ENCODE results near the gene ZNF276.
"Not testable (repeated sequence)": the region's sequence is repeated elsewhere in the genome, so short reads cannot be mapped to it uniquely, and the experiment has no call there.

ZNF276 gene, protein sequence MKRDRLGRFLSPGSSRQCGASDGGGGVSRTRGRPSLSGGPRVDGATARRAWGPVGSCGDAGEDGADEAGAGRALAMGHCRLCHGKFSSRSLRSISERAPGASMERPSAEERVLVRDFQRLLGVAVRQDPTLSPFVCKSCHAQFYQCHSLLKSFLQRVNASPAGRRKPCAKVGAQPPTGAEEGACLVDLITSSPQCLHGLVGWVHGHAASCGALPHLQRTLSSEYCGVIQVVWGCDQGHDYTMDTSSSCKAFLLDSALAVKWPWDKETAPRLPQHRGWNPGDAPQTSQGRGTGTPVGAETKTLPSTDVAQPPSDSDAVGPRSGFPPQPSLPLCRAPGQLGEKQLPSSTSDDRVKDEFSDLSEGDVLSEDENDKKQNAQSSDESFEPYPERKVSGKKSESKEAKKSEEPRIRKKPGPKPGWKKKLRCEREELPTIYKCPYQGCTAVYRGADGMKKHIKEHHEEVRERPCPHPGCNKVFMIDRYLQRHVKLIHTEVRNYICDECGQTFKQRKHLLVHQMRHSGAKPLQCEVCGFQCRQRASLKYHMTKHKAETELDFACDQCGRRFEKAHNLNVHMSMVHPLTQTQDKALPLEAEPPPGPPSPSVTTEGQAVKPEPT

DNA sequence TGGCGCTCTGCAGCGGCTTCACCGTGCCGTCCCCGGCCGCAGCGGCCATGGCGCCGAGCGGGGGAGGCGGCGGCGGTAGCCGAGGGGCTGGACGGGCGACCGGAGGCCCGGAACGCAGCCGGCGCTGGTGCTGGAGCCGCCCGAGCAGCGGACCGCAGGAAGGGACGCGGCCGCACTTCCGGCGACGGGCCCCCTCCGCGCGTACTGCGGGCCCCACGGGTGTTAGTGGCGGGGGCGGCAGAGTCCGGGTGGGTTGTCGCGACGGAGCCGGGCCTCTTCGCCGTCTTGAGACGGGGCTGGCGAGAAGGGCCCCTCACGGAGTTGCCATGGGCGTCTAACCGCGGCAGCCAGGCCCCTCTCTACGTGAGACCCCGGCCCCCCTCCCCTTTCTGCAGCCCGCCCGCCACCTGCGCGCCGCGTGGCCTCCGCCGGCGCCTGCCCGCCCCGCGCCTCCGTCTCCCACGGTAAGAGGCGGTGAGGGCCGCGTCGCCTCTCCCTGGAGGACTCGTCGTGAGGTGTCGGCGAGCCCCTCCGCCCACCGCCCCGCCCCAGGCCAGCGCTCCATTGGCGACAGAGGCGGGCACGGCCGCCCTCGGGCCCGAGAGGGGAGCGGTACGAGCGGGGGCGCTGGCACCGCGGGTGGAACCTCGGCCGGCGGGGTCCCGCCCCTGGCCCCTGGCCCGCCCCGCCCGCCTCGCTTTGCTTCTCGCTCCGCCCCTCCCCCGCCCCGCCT lies at the start of gene ZNF276, which contains the start of gene VPS9D1:
ZNF276 (plus strand) TSS at position 725 of the 733 bp plus-strand sequence. CDS start 104 bp downstream, outside the sequence.
VPS9D1 (minus strand) TSS at position 86 of the 733 bp plus-strand sequence; CDS start at position 49, 37 bp downstream.
- DNase-seq: peak; percentile 85

DNA sequence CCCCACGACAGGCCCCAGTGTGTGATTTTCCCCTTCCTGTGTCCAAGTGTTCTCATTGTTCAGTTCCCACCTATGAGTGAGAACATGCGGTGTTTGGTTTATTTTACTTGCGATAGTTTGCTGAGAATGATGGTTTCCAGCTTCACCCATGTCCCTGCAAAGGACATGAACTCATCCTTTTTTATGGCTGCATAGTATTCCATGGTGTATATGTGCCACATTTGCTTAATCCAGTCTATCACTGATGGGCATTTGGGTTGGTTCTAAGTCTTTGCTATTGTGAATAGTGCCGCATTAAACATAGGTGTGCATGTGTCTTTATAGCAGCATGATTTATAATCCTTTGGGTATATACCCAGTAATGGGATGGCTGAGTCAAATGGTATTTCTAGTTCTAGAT lies 49.8 kb upstream of the ZNF276 start:
- DNase-seq: not testable (repeated sequence)

DNA sequence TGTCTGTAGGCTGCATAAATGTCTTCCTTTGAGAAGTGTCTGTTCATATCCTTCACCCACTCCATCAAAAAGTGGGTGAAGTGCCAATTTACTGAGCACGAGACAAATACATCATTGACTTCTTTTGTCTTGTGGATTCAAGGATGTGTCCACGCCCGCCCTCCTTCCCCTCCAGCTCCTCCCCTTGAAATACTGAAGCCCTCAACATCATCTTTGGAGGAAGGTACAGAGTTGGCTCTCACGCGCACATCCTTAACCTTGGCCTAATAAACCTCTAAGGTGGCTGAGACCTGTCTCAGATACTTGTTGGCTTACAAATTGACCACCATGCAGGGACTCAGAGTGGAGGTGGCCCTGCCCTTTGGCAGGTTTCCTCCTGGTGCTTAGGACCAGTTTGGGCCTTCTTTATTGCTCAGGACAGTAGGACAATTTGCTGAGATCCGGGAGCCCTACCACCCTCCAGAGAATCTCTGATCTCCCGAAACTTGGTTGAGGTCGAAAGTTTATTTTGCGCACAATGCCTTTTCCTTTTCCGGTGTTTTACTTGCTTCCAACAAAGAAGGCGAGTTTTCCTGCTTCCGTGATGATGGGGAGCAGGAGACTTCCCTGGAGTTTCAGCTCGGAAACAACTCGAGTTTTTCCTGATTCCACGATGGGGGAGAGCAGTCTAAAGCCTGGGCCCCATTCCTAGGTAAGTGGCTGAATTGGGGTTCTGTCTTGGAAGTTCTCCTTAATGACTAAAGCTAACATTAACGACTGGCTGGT lies 49.0 kb upstream of the ZNF276 start:
- DNase-seq: no peak

DNA sequence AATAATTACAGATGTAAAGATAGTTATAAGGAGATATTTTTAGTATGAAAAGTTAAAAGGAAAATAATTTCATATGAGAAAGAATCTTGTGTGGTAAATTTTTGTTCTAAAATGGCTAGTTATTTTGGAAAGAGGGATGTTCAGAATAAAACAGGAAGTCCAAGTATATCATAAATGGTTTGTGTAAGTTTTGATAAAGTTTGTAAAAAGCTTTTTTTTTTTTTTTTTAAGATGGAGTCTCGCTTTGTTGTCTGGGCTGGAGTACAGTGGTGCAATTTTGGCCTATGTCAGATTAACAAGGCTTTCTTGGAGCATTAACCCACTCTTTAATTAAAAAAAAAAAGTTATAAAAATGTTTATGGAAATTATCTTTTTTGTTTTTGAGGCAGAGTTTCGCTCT lies 43.1 kb upstream of the ZNF276 start:
- DNase-seq: no peak

DNA sequence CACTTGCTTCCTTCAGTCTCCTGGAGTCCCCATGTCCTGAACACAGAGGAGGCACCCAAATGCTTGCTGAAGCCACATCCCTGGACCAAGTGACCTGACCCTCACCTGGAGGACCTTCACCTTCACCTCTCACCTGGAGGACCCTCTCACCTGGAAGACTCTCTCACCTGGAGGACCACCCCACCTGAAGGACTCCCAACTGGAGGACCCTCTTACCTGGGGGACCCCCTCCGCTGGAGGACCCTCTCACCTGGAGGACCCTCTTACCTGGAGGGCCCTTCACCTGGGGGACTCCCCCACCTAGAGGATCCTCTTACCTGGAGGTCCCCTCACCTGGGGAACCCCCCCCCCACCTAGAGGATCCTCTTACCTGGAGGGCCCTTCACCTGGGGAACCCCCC lies 35.4 kb upstream of the ZNF276 start:
- DNase-seq: no peak

DNA sequence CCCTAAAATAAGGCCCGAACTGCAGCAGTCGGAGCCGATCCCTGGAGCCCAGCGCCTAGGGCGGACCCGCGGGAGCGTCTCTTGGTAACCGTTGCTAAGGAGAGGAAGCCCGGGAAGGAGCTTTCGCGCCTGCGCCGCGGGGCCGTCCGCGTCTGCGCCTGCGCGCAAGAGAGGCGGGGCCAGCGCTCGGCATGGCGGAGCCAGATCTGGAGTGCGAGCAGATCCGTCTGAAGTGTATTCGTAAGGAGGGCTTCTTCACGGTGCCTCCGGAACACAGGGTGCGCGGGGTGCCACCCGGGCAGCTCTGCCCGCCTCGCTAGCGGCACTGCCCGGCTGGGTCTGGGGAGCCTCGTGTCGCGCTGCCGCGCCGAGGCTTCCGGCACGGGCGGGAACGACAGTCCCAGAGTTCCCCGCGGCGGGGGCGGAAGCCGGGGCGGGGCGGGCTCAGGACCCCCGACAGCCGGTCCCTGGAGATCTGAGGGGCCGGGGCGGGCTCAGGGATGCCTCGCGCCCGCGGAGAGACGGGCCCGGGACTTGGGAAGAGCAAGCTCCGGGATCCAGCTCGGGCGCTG lies 34.7 kb upstream of the ZNF276 start, which contains the start of gene CDK10:
CDK10 (plus strand) TSS at position 170 of the 572 bp plus-strand sequence; CDS start at position 192, 22 bp downstream.
- peak; percentile 90 for DNase-seq

DNA sequence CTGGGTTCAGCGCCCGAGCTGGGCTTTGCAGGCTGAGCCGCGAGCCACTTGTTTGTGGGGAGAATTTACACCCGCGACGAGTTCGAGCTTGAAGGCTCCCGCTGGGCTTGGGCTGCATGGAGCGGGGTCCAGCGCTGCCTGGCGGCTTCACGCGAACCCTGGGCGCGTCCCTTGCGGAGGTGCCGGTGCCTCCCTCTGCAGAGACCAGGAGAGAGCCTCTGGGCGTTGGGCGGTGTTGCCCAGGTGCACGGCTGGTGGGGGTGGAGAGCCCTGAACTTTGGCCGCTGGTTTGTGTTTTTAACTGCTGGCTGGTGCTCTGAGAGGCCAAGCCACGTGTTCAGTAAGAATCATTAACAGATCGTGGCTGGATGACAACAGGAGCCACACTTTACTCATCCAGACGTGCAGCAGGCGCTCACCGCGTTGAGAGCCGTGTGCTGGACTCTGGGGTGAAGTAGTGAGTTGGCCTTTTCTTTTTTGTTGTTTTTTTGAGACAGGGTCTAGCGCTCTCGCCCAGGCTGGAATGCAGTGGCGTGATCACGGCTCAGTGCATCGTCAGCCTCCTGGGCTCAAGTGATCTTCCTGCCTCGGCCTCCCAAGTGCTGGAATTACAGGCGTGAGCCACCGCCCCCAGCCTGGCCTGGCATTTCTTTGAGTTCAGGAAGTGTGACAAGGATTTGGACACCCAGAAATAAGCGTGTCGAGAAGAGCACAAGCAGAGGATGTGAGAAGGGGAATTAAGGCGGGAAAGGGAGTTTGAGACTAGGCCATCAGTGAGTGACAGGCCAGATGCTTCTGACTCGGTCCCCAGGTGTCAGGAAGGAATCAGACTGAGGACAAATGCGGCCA lies 34.0 kb upstream of the ZNF276 start:
- peak; percentile 21 for DNase-seq

DNA sequence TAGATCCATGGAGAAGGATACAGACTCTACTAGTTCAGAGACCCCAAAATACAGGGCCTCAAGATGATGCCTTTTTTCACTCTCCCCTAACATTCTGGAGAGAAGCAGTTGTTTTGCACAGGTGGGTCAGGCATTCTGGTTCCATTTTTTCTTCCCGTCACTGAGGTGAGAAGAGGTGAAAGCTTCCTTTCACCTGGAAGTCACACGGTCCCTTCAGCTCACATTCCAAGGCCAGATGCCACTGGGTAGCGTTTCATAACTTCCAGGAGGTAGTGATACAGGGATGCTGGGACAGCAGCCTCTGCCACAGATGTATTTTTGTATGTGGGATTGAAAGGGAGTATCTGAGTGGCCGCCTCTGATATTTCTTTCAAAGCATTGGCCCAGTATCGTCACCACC lies 32.9 kb upstream of the ZNF276 start:
- no peak for DNase-seq

DNA sequence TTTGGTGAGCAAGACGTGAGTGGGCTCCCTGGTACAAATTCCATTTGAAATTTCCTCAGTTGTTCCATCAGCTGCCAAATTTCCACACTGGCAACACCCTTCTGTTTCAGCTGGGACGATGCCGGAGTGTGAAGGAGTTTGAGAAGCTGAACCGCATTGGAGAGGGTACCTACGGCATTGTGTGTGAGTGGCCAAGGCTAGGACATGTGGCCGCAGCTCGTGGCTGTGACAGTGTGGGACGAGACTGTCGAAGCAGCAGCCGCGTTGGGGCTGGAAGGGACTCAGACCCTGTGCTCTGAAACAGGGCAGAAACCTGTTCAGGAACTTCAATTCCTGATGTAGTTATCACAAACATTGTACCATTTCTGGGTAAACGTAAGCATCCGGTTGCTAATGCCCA lies 32.2 kb upstream of the ZNF276 start:
- no peak for DNase-seq

DNA sequence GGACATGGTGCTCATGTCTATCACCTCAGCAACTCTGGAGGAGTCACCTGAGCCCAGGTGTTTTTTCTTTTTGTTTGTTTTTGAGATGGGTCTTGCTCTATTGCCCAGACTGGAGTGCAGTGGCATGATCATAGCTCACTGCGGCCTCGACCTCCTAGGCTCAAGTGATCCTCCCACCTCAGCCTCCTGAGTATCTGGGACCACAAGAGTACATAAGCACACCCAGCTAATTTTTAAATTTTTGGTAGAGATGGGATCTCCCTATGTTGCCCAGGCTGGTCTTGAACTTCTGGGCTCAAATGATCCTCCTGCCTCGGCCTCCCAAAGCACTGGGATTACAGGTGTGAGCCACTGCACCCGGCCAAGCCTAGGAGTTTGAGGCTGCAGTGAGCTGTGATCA lies 31.7 kb upstream of the ZNF276 start:
- not testable (repeated sequence) for DNase-seq

DNA sequence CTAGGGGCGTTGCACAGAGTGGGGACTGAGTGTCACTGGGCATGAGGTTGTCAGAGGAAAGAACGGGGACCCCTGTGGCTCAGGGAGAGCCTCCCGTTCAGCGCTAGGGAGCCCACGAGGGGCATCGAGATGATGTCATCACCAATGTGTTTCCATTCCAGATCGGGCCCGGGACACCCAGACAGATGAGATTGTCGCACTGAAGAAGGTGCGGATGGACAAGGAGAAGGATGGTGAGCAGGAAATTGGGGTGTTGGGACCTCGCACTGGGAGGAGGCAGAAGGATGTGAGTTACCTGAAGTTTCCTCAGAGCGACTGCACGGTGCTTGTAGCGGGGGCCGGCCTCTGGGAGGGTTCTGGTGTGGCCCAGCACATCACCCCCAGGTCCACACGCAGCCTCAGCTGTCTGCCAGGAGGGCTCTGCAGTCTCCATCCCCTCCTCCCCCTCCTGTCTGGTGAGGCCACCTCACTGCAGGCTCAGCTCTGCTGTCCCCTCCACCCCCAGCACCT lies 30.9 kb upstream of the ZNF276 start:
- no peak for DNase-seq

DNA sequence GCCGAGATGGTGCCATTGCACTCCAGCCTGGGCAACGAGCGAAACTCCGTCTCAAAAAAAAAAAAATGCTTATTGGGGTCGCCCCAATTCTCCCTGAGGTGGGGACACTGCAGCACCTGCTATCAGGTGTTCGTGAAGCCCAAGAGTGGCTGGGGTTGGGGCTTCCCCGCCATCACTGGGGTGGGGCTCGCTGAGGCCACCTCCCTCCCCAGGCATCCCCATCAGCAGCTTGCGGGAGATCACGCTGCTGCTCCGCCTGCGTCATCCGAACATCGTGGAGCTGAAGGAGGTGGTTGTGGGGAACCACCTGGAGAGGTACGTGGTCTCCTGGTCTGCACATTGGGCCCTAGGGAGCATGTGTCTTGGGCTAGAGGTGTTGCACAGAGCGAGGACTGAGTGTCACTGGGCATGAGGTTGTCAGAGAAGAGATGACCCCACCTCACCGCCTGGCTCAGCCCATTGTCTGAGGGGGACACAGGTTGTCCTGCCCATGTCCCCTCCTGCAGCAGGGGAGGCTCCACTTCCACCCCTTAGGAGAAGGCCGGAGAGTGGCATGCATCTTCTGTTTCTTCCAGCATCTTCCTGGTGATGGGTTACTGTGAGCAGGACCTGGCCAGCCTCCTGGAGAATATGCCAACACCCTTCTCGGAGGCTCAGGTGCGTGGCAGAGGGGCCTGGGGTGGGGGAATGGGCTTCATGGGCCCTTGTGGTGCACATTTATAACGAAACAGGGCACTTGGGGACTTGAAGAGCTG lies 29.9 kb upstream of the ZNF276 start:
- DNase-seq: no peak

DNA sequence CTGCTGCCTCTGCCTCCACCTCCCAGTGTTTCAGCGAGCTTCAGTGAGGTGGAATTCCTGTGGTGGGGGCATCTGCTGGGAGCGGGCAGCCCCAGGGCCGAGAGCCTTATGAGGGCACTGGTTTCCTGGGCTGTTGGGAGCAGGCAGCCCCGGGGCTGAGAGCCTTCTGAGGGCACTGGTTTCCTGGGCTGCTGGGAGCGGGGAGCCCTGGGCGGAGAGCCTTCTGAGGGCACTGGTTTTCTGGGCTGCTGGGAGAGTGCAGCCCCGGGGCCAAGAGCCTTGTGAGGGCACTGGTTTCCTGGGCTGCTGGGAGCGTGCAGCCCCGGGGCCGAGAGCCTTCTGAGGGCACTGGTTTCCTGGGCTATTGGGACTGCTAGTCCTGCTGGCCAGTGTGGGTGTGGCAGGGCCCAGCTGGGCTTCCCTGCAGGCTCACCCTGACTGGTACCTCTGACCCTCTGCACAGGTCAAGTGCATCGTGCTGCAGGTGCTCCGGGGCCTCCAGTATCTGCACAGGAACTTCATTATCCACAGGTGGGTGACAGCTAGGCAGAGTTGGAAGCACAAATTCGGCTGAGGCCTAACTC lies 29.3 kb upstream of the ZNF276 start:
- DNase-seq: no peak

DNA sequence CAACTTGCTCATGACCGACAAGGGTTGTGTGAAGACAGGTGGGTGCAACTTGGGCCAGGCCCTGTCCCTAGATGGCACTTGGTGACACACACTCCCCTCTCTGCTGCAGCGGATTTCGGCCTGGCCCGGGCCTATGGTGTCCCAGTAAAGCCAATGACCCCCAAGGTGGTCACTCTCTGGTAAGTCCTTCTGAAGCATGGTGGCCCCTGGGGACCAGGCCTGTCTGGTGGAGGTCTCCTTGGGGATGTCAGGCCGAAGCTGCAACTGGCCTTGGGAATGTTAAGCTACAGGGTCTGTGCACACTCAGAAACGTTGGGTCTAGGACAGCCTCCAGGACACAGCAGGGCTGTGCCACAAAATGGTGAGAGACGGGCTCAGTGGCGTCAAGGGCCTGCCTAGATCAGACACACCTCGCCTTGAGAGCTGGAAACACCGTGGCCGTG lies 28.0 kb upstream of the ZNF276 start:
- DNase-seq: no peak

DNA sequence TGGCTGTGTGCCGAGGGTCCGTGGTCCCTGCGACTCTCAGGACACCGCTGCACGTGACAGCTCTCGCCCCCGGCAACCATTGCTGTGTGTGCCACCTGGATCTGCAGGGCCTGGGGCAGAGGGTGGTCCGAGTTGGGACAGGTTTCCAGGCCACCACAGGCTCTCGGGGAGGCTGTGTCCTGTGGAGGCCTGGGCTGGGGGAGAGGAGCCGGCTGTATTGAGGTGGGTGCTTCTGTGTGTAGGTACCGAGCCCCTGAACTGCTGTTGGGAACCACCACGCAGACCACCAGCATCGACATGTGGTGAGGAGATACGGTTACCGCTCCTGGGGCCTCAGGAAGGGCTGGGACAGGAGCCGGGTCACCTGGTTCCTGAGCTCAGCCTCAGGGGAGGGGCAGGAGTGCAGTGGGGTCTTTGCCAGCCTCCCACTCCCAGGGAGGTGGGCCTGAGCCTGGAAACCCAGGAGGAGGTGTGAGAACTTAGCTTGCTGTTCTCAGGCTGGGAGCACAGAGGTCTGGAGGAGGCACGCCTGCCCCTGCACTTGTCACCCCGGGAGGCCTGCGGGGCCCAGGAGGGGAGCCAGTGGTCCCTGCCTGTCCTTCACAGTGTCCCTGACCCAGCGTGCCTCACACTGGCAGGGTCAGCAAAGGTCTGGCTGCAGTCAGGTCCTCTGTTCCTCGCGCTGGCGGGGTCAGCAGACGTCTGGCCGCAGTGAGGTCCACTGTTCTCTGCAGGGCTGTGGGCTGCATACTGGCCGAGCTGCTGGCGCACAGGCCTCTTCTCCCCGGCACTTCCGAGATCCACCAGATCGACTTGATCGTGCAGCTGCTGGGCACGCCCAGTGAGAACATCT lies 27.2 kb upstream of the ZNF276 start:
- no peak for DNase-seq

DNA sequence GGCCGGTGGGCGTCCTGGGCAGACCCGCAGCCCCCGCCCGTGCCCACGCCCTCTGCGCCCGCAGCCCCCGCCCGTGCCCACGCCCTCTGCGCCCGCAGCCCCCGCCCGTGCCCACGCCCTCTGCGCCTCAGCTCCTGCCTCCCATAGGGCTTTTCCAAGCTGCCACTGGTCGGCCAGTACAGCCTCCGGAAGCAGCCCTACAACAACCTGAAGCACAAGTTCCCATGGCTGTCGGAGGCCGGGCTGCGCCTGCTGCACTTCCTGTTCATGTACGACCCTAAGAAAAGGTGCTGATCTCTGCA lies 26.6 kb upstream of the ZNF276 start:
- DNase-seq: not testable (repeated sequence)

DNA sequence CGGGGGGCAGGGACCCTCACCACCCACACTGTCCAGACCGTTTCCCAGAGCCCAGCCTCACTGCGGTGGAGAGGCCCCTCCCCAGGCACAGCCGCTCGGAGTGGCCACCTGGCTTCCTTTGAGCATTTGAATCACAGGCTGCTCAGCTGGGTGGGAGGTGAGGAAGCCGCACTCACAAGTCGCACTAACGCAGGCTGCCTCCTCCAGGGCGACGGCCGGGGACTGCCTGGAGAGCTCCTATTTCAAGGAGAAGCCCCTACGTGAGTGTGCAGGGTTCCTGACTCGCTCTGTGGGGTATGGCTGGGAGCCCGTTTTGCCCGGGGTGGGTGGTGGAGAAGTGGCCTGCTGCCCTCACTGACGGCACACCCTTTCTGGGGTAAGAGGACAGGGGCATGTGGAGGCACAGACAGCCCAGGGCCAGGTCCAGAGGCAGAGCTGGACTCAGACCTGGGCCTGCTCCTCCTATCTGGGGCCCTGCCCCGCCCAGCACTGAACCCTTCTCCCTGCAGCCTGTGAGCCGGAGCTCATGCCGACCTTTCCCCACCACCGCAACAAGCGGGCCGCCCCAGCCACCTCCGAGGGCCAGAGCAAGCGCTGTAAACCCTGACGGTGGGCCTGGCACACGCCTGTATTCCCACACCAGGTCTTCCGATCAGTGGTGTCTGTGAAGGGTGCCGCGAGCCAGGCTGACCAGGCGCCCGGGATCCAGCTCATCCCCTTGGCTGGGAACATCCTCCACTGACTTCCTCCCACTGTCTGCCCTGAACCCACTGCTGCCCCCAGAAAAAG lies 26.1 kb upstream of the ZNF276 start:
- no peak for DNase-seq
